Endometrium (tissue), 2 donors: ENCODE measurements around the gene TPI1.
"Not testable (repeated sequence)": the region's sequence is repeated elsewhere in the genome, so short reads cannot be mapped to it uniquely, and the experiment has no call there.

Experiments used
- FAIRE-seq: peaks from 2 replicates; lab custom pipeline; 2012; peaks lifted over from hg19 to GRCh38; lab: Jason Lieb, UNC
- donor health status: control.
- donor health status: control.

TPI1 gene

GRCh38 chr12:6847676-6848075, 19.7 kb upstream of the TPI1 start:
- FAIRE-seq = no peak

DNA sequence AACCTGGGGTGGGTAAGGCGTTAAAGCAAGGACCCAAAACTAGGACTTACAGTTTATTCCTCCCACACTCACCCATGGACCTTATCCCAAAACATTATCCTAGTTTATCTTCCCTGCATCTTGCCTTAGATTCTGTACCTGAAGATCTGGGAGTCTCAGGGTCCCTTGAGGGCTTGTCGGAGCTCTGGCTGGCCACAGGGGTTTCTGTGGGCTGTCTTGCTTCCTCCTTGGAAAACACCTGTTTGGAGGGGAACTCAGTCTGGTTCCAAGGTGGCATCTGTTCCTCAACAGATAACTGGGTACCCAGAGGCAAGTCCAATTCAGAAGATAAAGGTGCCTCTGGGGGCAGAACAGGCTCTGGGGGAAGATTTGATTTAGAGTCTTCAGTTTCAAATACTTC, 17.9 kb upstream of the TPI1 start:
- no peak for FAIRE-seq

- FAIRE-seq = no peak
Measured at GRCh38 chr12:6849976-6850560, 17.3 kb upstream of the TPI1 start.

DNA sequence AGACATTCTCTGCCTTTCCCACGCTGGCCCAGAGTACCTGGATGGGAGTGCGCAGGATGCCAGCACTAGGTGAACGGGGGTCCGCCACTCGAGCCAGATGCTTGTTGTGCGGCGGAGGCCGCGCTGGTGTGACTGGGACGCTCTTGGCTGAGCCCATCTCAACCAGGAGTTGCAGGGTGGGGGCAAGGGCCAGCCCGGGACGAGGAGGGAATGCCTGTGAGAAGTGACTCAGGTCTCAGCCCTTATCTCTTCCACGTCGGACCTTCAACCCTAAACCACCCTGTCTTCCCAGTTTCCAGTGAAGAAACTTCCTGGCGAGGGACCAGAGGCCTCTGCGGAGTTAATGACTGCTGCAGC, 16.6 kb upstream of the TPI1 start:
- no peak for FAIRE-seq

GRCh38 chr12:6851153-6851920, 16.0 kb upstream of the TPI1 start, which contains the start of gene CDCA3:
TSS of gene CDCA3 (minus strand) at chr12:6851286. CDS start at chr12:6850952, 334 bp downstream.
- peak; percentile 78 for FAIRE-seq

DNA sequence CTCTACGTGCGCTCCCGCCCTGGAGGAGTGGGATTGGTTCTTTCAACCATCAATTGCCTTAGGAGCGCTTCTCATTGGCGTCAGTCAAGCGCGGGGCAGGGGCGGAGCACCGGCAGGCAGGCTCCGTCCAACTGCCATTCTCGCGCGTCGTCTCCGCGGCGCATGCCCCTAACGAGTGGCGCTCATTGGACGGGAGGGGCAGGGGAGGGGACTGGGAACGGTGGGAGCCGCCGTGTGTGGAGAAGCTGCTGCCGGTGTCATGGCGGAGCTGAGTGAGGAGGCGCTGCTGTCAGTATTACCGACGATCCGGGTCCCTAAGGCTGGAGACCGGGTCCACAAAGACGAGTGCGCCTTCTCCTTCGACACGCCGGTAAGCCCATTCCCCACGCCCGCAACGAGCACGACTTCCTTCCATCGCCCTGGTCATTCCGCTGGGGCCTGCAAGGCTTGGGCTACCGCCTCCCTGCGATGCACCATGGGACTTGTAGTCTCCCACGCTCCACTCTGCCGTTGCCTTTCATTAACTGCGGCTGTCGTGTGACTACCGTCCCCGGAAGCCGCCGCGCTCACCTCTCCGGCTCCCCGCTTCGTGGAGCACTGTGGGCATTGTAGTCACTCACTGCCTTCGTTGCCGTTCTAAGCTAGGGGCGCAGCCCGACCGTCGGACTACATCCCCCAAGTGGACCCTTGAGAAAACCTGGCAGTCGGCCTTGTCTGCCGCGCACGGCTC, 15.2 kb upstream of the TPI1 start, which contains the start of gene USP5:
USP5 (plus strand) TSS at position 230 of the 730 bp plus-strand sequence; CDS start at position 260, 30 bp downstream.
- peak; percentile 98 for FAIRE-seq

DNA sequence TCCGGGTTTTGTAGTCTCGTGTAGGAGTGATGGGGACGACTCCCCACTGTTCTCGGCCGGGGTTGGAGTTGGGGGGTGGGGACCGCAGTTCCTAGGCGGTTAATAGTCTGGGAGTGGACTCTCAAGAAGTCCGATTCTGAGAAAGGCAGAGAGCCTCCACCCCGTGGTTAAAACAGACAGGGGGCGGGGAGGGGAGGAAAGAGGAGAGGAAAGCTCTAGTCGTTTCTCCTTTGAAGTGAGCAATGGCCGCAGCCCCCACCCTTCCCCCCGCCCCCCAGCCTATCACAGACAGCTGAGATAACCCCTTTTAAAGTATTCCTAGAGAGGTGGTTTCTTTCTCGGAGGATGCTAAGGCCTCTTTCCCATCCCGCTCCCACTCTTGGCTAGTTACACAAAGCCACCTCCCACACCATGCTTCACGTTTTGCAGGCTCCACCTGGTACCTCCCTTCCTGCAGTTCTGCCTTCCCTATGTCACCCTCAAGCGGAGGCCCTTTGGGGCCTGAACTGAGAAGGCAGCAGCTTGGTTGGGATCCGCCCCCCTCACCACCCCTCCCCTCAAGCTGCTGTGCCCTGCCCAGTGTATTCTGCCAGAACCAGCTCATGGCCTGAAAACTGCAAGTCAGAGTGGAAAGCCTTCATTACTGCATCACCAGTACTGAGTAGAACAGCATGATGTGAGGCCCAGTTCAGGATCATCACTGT, 14.5 kb upstream of the TPI1 start:
- FAIRE-seq = no peak

DNA sequence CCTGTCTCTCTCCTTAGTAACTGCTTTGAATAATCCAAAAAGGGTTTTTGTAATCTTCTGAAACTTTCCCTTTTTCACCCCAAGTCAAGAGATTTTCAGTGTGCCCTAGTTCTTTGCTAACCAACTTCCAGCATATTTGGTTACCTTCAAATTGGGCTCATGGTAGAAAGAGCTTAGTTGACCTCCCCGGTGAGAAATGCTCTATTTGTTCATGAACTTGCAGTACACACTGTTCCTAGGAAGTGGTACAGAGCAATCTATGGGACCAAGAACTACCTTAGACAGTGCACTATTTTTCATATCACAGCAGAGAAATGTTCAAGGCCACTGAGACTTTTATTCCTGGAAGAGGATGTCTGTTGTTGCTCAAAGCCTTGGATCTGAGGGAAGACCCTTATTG, 13.7 kb upstream of the TPI1 start:
- FAIRE-seq = no peak

DNA sequence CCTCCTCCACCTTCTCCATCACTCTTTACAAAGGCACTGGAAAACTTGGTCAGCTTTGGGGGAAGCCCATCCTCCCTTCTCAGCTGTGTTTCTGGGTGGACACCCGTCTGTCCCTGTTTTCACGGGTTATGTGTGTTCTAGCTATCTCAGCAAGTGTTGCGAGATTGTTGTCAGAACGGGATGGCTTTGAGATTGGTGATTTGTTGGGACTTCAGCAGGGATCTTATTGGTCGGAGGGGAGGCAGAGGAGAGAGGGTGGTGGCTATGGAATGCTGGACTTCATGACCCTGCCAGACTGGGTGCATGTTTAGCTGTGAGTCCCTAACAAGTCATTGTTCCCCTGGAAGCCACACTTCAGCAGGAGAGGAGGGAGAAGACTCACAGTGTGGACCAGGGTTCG, 13.3 kb upstream of the TPI1 start:
- FAIRE-seq = no peak

- FAIRE-seq = no peak
Measured at GRCh38 chr12:6855322-6855721, 12.0 kb upstream of the TPI1 start.

DNA sequence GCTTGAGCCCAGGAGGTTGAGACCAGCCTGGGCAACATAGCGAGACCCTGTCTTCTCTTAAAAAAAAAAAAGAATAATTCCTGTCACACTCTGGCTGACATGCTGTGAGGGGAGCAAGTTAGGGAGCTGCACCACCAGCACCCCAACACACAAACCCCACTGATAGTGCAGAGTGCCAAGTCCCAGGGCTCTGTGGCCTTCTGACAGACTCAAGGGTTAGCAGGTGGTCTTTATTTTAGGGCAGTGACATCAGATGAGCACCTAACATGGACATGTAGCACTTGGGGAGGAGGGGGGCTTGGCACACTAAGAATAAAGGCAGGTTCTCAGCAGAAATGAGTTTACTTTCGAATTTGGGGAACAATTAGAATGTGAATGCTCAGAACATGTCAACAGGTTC, 8.5 kb upstream of the TPI1 start:
- no peak for FAIRE-seq

DNA sequence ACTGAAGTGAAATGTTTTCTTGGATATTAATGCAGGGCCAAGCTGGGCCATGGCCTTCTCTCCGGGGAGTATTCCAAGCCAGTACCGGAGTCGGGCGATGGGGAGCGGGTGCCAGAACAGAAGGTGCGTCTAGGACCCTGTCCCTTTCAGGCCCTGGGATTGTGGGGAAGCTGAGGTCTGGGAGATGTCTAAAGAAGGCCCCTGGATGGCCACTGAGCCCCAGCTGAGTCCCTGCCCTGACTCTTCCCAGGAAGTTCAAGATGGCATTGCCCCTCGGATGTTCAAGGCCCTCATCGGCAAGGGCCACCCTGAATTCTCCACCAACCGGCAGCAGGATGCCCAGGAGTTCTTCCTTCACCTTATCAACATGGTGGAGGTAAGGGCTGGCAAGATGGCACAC, 7.2 kb upstream of the TPI1 start:
- no peak for FAIRE-seq

- FAIRE-seq = no peak
Measured at GRCh38 chr12:6860942-6861341, 6.4 kb upstream of the TPI1 start.

DNA sequence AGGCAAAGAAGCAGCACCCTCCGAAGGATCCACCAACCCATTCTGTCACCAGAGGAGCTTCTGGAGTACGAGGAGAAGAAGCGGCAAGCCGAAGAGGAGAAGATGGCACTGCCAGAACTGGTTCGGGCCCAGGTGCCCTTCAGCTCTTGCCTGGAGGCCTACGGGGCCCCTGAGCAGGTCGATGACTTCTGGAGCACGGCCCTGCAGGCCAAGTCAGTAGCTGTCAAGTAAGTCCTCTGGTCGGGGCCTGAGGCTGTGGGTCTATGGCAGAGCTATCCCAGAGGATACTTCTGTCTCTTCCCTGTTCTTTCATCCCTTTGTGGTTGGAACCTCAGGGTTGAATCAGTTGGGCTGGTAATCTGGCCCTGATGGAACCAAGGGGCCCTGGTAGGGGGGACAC, 5.9 kb upstream of the TPI1 start:
- no peak for FAIRE-seq

DNA sequence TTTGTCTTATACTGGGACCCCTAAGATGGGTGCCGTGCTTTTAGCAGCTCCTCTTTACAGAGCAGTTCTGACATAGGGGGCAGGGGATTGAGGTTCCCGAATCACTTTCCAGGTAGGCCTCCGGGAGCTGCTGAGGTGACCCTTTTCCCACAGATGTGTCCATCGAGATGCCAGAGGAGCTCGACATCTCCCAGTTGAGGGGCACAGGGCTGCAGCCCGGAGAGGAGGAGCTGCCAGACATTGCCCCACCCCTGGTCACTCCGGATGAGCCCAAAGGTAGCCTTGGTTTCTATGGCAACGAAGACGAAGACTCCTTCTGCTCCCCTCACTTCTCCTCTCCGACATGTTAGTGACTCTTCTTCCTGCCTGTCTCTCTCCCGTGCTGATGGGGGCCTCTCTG, 4.3 kb upstream of the TPI1 start:
- FAIRE-seq = no peak

DNA sequence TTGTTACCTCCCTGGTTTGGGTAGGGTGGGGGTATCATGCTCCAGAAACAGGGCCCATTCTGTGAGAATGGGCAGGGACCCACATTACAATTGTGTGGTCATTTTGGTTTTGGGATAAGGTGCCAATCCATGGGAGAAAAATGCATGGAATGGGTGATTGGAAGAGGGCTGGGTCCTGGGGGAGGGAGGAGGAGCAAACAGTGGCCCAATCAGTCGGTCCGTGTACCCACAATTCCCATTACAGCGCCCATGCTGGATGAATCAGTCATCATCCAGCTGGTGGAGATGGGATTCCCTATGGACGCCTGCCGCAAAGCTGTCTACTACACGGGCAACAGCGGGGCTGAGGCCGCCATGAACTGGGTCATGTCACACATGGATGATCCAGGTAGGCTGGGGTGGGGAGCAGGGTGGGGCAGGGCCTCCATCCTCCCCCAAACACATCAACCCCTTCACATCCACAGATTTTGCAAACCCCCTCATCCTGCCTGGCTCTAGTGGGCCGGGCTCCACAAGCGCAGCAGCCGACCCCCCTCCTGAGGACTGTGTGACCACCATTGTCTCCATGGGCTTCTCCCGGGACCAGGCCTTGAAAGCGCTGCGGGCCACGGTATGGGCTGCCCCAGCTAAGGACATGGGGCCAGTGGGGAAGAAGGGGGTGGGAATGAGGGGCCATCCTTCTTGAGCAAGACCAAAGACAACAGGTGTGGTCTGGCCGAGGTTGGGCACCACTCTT, 3.6 kb upstream of the TPI1 start:
- no peak for FAIRE-seq

DNA sequence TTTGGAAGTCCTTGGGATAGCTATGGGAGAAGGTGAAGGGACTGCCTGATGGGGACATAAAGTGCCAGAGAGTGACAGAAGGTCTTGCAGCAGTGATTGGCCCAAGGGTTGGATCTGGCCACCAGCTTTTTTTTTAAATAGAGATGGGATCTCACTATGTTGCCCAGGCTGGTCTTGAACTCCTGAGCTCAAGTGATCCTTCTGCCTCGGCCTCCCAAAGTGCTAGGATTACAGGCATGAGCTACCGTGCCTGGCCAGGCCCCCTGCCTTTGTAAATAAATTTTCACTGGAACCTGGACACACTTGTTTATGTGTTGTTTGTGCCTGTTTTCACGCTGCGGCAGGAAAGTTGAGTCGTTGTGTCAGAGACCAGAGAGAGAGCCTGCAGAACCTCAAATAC, 2.0 kb upstream of the TPI1 start:
- FAIRE-seq = not testable (repeated sequence)

DNA sequence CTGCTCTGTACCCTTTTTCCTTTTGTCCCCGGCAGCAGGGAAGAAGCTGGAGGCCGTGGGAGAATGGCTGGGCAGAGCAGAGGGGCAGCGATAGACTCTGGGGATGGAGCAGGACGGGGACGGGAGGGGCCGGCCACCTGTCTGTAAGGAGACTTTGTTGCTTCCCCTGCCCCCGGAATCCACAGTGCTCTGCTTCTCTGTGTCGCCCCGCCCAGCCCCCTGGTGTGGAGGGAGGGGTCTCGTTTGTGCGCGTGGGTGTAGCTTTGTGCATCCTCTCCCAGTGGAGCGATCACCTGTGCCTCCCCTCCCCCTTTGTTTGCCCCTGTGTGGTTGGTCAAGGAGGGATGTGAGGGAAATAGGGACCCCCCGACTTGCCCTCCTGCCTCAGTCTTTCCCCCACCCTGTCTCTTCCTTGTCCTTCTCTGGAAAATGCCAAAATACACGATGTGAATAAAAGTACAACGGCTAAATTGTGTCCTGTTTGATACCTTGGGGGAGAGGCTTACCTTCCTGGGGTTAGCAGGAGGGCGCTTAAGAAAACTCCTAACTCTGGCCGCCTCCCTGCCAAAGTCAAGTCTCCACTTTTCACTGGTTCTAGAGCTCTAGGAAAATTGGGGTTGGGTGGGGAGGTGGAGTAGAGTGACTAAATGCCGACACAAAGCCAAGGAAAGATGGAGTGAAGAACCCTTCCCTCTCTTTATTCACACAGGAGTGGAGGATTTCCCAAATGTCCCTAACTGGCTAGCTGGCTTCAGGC, 990 bp upstream of the TPI1 start:
- FAIRE-seq = no peak

DNA sequence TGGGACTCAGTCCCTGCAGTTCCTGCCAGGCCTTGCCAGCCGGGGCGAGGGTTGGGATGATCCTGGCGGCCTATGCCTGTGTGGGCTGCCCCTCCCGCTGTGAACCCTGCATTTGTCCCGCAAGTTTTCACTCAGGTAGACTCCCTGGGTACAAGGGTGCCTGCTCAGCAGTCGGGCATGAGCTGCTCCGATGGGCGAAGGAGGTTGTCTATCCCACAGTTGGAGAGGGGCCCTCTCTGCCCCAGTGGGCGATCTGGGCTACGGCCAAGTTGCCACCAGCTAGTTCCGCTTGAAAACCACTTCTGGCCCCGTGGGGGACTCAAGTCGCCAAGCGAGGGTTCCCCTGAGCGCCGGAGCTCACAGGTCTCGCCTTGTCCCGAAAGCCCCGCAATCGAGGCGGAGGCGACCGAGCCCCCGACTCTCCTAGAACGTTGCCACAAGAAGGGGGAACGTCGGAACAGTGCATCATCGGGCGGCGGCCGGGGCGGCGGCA, 365 bp upstream of the TPI1 start:
- no peak for FAIRE-seq

- no peak for FAIRE-seq
Measured at GRCh38 chr12:6868211-6869048, 1.1 kb downstream of the TPI1 start.
